ENCODE data around the gene CHRDL2.

The CHRDL2 gene

DNA sequence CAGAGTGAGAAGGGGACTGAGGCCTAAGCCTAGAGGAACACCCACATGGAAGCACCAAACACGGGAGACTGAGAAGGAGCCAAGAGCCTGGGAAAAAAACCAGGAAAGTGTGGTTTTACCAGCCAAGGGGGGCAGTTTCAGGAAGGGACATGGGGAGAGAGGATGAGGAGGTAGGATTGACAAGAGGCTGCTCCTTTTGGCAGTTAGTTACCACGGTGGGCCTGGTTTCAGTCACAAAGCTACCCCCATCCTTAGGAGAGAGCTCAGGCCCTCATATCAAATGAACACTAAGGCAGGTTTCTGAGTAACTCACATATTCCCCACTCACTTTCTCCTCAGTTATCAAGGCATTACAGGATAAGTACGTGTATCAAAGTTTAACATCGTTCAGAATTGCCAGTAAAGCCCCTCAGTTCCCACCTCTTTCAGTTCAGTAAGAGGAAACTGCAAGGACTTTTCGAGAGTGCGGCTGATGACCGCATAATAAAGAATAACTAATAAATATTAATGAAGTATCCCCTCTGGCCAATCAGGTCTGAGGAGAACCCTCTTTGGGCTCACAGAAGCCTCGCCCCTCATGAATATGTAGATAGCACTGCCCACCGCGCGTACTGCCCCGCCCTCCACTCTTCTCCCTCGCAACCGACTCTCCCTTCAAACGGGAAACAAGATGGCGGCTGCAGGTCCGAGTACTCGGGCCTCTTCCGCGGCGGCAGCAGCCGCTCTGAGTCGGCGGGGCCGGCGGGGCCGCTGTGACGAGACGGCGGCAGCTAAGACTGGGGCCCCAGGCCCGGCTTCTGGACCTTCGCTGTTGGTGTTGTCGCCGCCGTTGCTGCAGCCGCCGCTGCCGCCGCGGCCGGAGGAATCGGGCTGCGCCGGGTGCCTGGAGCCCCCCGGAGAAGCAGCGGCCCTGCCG is 17.2 kb upstream of the CHRDL2 start, which contains the start of gene RNF169:
RNF169 (plus strand) TSS at position 639 of the 916 bp plus-strand sequence; CDS start at position 671, 32 bp downstream.
- DNase-seq: peak; percentile 94

DNA sequence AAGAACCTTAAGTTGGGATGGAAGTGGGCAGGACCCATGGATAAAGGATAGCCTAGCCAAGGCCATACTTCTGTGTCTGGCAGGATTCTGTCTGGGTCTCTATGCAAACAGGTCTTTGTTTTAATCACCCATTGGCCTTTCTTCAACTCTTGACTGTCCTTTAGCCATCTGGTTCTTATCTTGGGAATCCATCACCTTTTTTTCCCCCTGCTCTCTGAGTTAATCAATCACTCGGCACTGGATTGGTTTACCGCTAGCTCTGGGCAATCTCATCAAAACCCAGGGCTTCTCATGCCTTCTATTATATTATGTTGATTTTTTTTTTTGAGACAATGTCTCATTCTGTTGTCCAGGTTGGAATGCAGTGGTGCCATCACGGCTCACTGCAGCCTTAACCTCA is 15.6 kb upstream of the CHRDL2 start:
- no peak for DNase-seq

DNA sequence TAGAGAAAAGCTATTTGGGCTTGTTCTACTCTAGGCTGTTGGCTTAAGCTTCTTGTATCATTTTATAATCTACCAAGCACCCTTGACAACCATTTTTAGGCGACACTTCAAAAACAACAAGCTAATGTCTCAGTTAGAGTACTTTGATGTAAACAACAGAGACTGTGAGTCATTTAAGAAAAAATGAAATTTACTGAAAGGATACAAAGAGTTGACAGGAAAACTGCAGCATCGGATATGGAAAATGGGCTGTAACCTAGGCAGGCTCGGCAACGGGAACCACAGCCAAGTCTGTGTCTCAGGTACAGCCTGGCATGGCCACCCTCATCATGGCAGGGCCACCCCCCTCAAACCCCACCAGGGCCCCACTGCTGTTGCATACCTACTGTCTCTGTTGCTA is 13.1 kb upstream of the CHRDL2 start:
- no peak for DNase-seq

DNA sequence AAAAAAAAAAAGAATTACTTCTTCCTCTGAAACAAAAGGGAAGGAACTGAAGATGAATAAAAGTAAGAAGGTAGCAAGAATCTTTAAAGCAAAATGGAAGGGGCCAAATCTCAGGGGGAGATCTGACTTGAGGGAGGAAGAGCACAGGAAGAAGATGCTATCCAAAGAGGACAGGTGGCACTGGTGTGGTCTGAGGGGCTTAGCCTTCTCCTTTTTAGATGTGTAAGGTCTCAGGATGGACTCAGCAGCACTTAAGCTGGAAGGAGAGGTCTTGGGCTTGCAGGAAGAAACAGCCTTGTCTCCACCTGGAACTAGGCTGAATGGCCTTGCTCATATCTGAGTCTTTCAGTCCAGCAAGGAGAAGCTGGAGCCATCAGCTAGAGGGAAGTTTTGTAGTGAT is 12.4 kb upstream of the CHRDL2 start:
- no peak for DNase-seq

DNA sequence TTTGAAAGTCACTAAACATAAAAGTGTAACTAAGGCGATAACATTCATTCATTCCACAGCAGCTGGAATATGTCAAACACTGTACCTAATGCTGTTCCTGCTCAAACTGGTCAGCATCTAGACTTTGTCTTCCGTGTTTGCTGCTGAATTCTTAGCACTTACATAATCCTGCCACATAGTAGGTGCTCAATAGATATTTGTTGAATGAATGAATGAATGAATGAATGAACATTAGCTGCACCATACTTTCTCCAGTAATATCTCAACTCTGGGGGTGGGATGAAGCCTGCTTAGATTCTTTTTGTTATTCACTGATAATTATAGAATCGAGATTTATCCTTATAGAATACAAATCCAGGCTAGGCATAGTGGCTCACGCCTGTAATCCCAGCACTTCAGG is 10.8 kb upstream of the CHRDL2 start:
- DNase-seq: no peak

DNA sequence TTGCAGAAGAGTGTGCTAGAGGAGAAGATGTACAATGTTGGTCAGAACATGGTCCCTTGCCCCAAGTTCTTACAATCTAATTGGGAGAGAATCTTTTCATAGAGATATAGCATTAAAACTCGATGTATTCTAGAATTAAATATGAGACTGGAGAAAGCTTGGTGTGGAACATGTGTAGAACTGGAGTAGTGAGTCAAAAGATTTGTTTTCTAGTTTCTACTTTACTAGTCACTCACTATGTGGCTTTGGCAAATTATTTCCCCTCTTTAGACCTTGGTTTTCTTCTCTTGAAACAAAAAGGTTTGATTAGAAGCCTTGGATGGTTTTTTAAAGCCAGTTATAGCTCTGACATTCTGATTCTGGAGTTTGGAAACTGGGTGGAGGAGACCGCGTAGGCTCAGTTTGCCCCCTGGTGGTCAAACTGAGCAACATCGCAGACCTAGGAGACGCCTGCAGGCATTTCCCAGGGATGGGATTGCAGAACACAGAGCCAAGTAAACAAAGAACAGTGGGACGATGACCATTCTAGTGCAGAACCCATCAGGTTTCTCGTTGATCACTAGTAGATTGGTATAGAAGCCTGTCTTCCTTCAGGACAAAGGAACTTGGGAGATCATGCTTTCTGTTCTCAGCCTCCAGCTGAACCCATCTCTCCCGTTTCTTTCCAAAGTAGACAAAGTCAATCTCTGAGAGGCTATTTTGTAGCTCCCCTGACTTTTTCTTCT is 8.5 kb upstream of the CHRDL2 start:
- DNase-seq: peak; percentile 57

DNA sequence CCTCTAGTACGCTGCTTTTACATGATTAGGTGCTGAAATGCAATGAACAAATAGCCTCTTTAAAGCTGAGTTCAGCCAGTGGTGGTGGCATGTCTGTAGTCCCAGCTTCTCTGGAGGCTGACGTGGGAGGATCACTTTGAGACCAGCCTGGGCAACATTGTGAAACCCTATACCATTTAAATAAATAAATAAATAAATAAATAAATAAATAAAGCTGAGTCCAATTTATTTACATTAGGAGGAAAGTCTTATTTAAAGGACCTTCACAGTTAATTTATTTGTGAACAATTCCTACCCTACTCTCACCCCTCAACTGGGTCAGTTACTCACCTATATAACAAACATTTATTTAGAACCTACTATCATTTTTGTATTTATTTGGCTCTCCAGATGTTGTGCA is 4.8 kb upstream of the CHRDL2 start:
- DNase-seq: no peak

DNA sequence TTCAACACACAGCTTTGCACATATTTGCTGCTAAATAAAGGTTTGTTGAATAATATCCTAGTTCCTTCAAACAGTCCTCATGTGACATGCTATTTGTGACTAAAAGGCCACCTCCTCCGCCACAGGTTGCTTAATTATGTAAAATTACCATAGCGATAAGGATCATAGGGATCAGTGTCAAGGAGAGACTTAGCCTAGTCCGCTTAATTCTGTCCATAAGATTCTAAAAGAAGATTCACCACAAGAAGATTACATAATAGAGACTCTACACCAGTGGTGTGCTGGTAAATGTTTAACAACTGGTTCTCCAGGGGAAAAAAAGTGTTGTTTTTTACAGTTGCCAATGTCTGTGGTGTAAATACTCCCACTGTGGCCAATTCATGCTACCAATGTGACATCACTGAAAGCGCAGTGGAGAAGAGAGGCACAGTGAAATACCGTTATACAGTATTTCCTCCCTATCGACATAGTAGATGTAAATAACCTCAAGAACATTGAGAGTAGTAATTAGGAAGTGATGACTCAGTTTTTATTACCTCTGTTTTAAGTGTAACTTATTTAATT is 4.2 kb upstream of the CHRDL2 start:
- DNase-seq: peak; percentile 19

DNA sequence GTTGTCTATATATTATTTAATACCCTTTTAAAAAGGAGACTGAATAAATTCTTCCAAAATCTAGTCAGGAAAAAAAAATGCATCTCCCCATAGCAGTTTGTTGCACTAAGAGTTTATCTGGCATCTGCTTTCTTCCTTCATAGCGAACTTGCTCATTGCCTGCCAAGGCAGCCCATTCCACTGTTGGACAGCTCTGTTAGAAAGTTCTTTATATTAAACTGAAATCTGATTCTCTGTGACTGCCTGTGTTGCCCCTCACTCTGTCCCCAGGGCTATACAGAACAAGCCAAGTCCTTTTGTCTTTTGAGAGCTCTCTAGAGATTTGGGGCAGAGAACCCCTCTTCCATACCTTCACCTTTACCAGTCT is 3.3 kb upstream of the CHRDL2 start:
- DNase-seq: no peak

DNA sequence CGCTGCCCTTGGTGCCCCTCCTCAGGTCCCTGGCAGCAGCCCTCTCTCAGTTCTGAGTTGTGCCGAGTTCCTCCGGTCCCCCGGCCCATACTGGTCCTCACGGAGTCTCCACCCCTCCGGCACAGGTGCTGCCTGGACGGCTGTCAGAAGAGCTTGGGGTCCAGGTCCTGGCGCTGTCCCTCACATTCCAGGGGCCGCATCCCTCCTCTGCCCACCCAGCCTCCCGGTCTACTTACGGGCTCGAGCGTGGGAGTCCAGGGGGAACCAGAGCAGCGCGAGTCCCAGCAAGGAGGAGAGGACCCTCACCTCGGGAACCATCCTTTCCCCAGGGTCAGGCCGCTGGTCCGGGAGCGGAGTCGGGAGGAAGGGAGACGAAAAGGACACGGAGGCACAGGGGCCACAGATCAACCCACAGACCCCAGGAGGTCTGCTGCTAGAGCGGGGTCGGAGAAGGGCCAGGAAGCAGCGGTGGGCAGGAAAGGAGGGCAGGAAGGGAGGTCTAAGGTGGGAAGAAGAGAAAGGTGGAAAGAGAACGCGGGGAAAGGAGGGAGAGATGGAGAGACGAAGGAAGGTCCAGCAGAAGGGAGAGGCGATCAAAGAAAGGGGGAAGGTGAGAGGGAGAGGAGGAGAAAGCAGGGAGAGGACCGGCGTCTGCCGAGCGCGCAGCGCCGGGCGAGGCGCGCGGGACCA is 510 bp downstream of the CHRDL2 start:
- no peak for DNase-seq

DNA sequence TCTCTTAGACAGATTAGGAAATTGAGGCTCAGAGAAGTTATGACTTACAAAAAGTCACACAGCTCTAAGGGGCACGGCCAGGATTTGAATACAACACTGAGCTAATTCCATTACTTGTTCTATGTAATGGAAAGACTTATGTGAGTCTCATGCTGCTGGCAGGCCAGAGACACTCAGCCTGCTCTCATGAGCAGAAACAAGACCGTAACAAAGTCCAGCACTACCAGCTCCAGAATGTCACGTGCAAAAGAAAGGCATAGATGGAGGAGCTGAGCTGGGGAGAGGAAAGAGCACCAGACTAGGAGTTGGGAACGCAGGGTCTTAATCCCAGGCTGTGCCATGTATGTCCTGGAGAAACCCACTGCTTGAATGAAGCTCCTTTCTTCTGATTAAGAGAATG is 1.8 kb downstream of the CHRDL2 start:
- no peak for DNase-seq

DNA sequence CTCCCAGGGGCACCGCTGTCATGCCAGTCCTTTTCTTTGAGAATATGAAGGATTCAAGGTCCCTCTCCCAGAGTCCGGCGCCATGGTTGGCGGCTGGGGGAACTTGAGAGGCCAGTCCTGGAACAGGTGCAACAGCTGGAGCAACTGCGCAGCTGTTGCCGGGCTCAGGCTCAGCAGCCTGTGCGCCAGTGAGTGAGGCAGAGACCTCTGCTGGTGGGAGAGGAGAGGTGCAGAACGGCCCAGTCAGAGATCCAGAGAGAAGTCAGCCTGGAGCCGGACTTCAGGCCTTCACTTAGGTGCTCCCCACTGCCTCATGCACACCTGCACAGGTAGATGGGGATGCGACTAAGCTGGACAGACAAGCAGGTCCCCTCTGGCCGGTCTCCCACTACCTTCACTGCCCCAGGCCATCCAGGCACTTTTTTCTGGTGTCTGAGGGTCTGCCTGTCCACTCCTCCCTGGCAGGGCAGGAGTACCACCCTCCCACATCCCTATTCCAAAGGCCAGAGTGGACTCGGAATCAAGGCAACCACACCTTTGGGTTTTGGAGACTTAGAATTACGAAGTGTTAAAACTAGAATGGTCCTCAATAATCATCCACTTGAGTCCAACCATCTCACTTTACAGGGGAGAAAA is 4.6 kb downstream of the CHRDL2 start:
- peak; percentile 59 for DNase-seq

DNA sequence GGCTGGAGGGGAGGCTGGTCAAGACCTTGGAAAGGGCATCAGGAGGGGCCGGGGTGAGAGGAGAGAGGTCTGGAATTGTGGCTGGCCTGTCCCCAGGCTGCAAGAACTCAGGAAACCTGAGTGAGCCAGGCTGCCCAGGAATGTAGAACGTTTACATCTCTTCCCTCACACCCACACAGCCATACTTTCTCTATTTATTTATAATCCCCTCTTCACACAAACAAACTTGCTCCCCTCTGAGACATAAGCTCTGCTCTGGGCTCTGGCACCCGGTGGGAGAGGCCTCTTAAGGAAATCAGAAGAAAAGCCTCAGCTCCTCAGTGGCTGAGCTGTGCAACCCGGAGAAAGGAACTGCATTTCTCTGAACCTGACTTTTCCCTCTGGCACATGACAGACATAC is 5.5 kb downstream of the CHRDL2 start:
- DNase-seq: no peak

DNA sequence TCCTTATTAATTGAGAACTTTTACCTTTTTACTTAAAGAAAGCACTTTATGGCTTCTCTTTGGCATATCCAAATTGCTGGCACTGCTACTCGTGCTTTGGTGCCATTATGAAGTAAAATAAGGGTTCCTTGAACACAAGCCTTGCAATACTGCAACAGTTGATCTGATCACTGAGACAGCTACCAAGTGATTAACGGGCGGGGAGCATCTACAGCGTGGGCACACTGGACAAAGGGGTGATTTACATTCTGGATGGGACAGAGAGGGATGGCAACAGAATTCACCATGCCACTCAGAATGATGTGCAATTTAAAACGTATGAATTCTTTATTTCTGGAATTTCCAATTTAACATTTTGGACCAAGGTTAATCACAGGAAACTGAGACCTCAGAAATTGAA is 7.7 kb downstream of the CHRDL2 start:
- no peak for DNase-seq

DNA sequence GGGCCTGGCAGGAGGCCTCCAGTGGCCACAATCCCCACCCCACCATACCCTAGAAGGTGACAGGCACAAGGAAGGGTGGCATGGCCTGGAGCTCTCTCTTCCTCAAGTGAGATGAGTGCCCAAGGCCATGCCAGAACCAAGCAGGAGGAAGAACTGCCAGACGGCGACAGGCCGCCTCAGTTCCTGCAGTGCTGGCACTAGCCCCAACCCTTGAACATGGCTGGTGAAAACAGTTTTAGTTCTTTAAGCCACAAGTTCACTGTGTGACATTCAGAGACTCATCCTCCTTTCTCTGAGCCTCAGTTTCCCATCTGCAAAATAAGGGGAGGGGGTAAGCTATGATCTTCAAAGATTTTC is 9.8 kb downstream of the CHRDL2 start:
- DNase-seq: no peak

DNA sequence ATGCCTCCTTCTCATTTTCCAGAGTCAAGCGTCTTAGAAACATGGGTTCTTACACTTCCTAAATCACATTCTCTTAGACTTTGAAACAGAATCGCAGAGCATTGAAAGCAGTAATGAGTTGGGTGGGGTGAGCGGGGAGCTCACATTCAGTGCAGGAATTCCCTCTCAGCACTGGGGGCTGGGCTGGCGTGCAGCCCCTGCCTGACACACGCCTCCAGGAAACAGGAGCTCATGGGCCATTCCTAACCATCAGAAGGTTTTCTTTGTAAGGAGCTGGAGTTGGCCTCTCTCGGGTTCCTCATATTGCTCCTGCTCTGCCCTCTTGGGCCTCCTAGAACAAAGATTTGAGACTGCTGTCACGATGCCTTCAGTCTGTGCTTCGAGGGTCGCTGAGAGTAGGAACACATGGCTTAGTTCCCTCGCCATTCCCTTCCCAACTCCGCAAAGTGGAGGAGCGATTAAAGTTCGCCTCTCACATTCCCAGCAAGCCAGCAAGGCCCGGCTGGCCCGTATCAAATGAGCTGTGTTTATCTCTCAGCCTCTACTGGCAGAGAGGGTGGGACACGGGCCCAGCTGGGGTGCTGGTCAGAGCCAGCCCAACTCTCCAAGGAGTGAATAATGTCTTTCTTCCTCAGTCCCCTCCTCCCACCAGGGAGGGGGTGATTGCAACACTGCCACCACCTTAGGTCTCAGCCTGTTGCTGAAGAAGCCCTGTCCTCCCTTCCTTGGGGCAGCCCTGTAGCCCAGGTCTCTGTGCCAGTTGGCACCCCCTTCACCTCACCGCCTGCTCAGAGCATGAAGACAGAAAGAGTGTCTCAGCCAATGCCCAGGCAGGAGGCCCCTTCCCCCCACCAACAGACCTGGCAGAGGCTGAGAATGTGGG is 10.4 kb downstream of the CHRDL2 start:
- no peak for DNase-seq

DNA sequence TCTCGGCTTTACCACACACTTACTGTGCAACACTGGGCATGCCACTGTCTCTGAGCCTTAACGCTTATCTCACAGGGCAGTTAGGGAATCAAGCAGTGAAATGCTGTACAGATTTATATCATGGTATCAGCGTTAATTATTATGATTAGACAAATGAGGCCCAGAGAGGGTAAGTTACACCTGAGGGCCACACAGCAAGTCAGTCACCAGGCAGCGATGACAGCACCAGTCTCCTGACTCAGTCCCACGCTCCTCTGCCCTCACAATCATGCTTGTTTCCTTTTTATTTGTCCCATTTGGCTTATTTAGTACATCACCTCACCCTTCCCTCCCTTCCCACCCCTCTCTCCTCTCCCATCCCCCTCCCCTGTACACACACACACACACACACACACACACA is 12.2 kb downstream of the CHRDL2 start:
- DNase-seq: no peak

DNA sequence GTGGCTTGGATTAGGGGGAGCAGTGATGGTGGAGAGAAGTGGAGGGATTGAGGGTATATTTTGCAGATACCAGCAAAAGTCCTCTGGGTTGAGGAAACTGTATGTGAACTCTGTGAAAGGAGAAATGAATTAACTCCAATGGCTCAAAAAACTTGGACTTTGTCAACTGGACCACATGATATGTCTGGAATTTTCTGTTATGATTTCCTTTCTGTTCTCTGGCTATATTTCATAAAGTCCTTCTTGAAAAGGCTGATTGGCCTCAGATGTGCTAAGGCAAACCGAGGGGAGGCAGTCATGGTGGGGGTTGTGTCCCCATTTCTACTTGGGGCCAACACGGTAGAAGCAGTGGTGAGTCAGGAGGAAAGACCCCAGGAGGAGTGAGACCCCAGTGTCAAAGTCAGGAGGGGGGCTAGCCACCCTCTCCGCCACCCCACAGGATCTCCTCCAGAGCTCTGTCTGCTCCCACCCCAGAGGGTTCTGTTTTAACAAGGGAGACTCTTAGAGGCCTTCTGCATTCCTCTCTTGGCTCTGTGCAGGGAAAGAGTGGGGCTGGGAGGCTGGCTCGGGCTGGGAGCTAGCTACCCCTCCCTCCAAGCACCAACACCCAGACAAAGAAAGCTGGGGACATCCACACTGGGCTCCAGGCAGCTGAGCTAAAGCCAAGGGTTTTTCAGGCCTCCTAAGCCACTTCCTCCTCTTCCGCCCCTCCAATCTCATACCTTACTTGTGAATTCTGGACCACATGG is 13.8 kb downstream of the CHRDL2 start:
- DNase-seq: no peak

DNA sequence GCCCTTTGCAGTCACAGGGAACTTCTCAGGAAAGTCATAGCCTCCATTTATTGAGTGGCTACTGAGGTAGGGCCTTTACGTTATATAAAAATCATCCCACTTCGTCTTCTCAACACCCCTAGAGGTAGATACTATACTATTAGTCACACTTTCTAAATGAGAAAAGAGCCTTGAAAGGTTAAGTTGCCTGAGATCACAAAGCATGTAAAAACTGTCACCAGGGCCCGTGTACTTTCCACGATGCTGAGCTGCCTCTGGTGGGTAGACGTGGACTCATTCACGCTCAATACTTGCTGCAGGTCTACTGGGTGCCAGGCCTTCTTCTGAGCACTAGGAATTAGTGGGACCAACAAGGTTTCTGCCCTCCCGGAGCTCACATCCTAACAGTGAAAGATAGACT is 16.3 kb downstream of the CHRDL2 start:
- no peak for DNase-seq

DNA sequence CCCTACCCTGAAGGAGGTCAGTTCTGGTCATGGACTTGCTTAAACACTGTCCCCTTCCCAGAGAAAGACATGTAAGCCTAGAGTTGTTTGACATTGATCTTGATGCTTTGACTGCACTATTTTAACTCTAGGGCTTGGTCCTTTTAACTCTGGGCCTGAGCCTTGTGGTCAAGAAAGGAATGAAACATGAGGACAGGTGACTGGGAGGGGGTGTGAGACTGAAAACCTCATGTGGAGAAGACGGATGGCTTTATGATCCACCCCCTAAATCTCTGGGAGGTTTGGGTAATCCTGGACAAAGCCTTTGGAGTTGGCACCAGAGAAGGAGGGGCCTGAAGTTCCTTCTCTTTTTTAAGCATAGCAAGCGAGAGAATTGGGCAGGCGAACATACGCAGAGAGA is 17.5 kb downstream of the CHRDL2 start:
- no peak for DNase-seq

DNA sequence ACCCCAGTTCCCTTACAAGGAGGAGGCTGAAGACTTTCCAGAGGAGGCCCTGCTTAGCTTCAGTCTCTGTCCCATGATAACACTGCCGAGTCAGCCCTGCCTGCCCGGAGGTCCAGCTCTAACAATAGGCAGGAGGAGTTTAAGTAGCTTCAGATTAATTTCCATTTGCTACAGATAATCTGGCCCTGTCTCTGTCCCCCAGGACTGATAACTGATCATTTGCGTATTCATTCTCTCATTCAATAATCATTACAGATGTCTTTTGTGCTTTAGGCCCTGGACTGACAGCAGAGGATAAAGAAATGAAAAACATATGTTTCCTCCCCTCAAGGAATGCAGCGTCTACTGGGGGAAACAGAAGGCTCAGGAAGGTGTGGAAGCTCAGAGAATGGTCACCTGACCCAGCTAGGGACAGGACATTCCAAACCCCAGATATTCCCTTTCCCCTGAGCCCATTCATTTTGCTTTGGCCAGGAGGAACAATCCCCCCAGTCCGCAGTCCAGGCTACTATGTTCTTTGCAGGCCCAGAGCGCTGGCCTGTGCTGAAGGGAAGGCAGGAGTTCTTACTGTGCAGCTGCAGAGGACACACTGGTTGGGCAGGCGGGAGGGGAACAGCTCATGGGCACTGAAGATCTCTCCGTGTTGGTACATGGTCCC is 20.8 kb downstream of the CHRDL2 start:
- no peak for DNase-seq

Data from CD4-positive, alpha-beta T cell treated with Interleukin-17A for 1 hour (primary cell).